ENCODE measurements around the gene SPTSSB. TPM values are rescaled to one million over a fixed set of nuclear protein-coding genes. Genes with fewer than 3 reads are reported as not detected.

The SPTSSB gene
- total RNA-seq, 4 donors from 2014 or later: under 0.01 to 1.5 (median 1.0) TPM; not detected in 1

DNA sequence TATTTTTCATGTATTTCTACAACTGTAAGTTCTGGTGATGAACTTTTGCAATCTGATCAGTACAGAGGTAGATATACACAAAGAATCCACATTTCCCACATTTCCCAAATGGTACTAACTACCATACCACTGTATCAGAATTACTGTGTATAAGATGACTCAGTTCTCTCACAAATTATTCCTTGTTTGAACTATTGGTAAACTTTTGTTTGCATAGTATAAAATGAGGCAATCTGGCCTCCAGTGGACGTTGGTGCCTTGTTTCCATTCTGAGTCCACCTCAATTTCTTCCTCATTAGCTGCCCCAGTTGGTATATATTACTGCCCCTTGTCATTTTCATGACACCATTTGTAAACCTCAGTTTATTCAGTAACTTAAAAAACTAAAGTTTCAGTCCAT, 38.5 kb downstream of the SPTSSB start:
- intact Hi-C loops (cut with DNase I; ENCODE audit: low total_unique reads): no loop called here
- no peaks in the 10 kb centered on the region for H3K27me3 ChIP-seq
- DNase-seq: no peak
- no peaks in the 10 kb centered on the region for H3K9me3 ChIP-seq
- no peak overlapping the region for H3K4me3 ChIP-seq
- H3K36me3 ChIP-seq: no peaks in the 10 kb centered on the region
- TF ChIP-seq, protein P1, sequence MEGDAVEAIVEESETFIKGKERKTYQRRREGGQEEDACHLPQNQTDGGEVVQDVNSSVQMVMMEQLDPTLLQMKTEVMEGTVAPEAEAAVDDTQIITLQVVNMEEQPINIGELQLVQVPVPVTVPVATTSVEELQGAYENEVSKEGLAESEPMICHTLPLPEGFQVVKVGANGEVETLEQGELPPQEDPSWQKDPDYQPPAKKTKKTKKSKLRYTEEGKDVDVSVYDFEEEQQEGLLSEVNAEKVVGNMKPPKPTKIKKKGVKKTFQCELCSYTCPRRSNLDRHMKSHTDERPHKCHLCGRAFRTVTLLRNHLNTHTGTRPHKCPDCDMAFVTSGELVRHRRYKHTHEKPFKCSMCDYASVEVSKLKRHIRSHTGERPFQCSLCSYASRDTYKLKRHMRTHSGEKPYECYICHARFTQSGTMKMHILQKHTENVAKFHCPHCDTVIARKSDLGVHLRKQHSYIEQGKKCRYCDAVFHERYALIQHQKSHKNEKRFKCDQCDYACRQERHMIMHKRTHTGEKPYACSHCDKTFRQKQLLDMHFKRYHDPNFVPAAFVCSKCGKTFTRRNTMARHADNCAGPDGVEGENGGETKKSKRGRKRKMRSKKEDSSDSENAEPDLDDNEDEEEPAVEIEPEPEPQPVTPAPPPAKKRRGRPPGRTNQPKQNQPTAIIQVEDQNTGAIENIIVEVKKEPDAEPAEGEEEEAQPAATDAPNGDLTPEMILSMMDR (IDR thresholded peaks at IDR 0.05): no peak
- TF ChIP-seq POLR2A (IDR thresholded peaks at IDR 0.05): no peak
- no peaks in the 10 kb centered on the region for H3K4me1 ChIP-seq
- H3K27ac ChIP-seq: no peak overlapping the region

DNA sequence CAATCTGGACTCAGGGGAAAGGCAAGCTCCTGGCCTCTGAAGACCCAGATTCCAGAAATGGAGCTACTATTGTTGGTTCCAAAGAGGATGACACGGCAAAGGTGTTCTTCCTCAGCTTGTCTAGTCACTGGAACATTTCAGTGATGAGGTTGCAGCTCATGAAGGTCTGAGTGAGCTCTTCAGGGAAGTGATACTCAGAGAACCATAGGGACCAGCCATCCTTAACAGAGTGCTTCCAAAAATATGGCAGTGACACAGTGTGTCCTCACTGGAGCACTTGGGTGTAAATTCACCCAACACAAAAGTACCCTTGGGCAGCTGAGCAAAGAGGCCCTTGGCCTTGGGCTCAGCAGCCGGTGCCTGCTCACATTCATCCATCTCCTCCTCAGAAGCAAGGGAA, 46.3 kb downstream of the SPTSSB start:
- Histone ChIP-seq H3K36me3 (no peaks in the 10 kb centered on the region), H3K27ac (no peak overlapping the region), H3K4me1 (no peaks in the 10 kb centered on the region), H3K9me3 (no peaks in the 10 kb centered on the region), H3K4me3 (no peak overlapping the region), H3K27me3 (no peaks in the 10 kb centered on the region)
- TF ChIP-seq, protein P1 (IDR thresholded peaks at IDR 0.05): no peak
- no peak for TF ChIP-seq POLR2A (IDR thresholded peaks at IDR 0.05)
- intact Hi-C loops (cut with DNase I; ENCODE audit: low total_unique reads): no loop called here
- no peak for DNase-seq

DNA sequence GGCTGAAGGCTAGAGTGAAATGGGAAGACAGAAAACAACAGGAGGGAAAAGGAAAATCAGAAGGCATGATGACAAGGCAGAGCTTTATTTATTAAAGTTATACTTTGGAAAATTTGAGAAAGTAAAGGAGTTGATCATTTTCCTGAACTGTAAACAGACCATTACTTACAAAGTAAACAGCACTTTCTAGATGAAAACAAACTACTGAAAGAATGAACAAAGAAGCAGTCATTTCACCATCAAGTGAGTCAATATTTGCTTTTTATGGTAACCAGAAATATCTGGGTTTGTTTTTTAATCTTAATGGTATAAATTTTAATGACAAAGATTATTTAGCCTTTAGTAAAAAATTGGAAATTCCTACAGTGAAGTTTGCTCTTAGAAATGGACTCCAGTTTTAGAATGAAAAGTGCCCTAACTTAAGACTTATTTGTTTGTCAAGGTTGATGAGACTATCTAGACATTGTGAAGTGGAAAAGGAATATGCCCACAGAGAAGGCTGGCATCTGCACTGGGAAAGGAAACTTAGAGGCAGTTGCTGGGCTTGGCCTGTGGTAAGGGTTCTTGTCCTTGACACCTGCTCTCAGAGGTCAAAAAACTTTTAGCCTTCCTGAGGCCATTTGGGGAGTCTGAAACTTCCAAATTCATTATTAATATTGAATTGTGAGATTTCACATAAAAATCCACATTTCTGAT, 47.2 kb downstream of the SPTSSB start:
- H3K27ac ChIP-seq: no peak overlapping the region

DNA sequence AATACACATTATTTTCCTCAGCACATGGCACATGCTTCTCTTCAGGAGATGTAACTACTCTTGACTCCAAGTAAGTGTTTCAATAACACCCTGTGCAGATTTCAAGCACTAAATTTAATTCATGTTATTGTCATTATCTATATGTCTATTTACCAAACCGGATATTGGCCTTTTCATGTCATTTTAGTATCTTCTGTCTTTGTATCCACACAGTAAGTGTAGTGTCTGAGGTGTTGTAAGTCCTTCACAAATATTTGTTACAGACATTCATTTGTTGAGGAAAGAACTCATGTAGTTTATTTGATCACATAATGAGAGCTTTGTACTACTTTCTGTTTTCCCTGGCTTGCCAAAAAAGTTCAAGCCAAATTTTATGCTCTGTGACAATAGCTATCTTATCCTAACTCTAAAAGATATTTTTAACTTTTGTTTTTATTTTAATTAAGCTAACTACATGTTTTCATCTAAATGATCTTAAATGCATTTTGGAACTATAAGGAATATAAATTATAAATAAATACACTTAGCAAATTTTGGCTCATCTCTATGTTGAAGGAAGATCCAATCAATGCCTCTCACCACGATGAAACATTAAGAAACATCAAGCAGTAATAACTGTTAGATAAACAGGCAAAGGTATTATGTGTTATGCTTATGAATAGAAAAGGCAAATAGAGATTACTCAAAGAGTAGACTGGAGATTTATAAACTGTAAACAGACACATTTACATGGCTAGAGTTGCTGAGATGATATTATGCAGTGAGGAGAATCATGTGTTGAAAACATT, 48.3 kb downstream of the SPTSSB start:
- DNase-seq: no peak
- H3K9me3 ChIP-seq: no peaks in the 10 kb centered on the region
- intact Hi-C loops (cut with DNase I; ENCODE audit: low total_unique reads): no loop called here
- H3K36me3 ChIP-seq: no peaks in the 10 kb centered on the region
- no peaks in the 10 kb centered on the region for H3K27me3 ChIP-seq
- H3K4me1 ChIP-seq: no peaks in the 10 kb centered on the region
- TF ChIP-seq, protein P1 (IDR thresholded peaks at IDR 0.05): no peak
- no peak for TF ChIP-seq POLR2A (IDR thresholded peaks at IDR 0.05)
- H3K4me3 ChIP-seq: no peak overlapping the region
- no peak overlapping the region for H3K27ac ChIP-seq

More for the DNA sequence above, 47.2 kb downstream of the SPTSSB start:
- TF ChIP-seq, protein P1 (IDR thresholded peaks at IDR 0.05): no peak
- TF ChIP-seq POLR2A (IDR thresholded peaks at IDR 0.05): no peak
- H3K27me3 ChIP-seq: no peaks in the 10 kb centered on the region
- no peaks in the 10 kb centered on the region for H3K4me1 ChIP-seq
- intact Hi-C loops (cut with DNase I; ENCODE audit: low total_unique reads): no loop called here
- H3K4me3 ChIP-seq: no peak overlapping the region
- DNase-seq: no peak
- no peaks in the 10 kb centered on the region for H3K36me3 ChIP-seq
- no peaks in the 10 kb centered on the region for H3K9me3 ChIP-seq

DNA sequence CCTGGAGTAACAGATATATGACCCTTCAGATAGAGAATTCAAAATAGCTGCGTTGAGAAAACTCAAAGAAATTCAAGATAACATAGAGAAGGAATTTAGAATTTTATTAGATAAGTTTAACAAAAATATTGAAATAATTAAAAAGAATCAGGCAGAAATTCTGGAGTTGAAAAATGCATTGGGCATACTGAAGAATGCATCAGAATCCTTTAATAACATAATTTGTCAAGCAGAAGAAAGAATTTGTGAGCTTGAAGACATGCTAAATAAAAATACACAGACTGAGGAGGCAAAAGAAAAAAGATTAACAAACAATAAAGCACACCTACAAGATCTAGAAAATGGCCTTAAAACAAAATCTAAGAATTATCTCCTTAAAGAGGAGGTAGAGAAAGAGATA, 50.5 kb downstream of the SPTSSB start:
- Histone ChIP-seq H3K27me3 (no peaks in the 10 kb centered on the region), H3K27ac (no peak overlapping the region), H3K9me3 (no peaks in the 10 kb centered on the region), H3K36me3 (no peaks in the 10 kb centered on the region), H3K4me3 (no peak overlapping the region), H3K4me1 (no peaks in the 10 kb centered on the region)
- TF ChIP-seq, protein P1 (IDR thresholded peaks at IDR 0.05): no peak
- no peak for TF ChIP-seq POLR2A (IDR thresholded peaks at IDR 0.05)
- intact Hi-C loops (cut with DNase I; ENCODE audit: low total_unique reads): no loop called here
- DNase-seq: no peak
